Measurements from ENCODE around the gene SLC37A1.
"Not testable (repeated sequence)": the region's sequence is repeated elsewhere in the genome, so short reads cannot be mapped to it uniquely, and the experiment has no call there.

Gene SLC37A1

DNA sequence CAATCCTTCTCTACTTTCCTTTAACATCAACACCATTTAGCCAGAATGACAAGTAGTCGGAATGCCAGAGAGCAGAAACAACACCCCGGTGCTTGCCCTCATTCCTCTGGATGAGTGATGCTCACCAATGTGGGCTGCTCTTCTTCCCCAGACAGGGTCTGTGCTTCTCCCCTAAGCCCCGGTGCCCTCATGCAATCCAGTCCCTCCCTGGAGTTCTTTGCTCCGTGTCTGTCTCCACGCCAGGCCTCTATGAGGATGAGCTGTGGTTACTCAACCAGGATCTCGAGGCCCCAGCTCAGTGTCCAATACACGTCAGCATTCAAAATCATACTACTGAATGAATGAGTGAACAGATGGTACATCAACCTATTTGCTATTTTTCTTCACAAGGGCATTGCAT is 110.0 kb downstream of the SLC37A1 start:
- DNase-seq = no peak

DNA sequence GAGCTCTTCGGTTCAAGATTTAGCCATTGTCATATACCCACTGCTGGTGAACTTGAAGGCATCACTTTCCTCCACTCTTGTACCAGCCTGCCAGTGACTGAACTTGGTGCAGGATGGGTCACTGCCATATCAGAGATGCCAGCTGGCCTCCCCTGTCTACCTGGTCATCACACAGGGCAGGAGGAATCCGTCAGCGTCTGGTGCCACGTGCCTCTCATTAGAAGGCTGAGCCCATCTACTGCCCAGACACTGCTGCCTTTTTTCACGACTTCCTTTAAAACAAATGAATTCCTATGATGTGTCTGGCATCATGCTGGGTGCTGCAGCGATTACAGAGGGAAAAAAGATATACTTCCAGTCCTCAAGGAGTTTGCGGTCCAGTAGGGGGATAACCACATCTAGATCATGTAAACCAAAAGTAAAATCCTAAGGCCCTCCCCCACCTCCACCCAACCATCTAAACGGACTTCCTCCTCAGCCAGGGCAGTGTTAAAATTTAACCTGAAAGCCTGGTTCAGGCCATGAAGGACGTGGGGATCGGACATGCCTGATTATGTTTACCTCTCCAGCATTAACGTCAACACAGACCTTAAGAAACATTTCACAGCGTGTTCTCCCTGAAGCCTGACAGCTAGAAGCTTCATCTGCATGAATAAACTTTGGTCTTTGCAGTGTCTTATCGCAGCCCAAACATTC is 110.6 kb downstream of the SLC37A1 start:
- DNase-seq = no peak

DNA sequence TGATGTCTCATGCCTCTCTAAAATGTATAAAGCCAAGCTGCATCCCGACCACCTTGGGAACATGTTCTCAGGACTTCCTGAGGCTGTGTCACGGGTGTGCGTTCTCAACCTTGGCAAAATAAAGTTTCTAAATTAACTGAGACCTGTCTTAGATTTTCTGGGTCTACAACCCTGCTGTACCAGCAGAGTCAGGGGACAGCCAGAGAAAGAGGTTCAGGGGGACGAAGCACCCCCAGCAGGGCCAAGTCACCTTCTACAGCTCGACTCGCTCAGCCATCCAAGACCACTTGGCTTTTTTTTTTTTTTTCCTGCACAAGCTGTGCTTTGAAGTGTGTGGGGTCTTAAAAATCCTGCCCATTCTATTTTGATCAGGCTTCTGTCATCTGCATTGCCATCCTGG is 111.3 kb downstream of the SLC37A1 start:
- DNase-seq = no peak

DNA sequence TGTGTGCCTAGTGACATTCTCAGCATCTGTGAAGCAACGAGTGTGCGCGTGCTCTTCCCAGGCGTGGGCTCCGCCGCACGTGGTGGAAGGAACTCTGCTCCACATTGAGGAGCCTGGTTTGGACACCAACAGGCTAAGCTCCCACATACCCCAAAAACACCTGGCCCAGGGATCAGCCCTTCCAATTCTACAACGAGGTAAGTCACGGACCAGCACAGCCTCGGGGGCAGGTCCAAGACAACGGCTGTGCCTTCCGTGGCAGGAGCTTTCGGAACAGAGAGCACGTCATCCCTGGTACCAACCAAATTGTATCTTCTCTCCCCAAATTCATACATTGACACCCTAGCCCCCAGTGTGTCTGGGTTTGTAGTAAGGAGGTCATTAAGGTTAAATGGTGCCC is 112.5 kb downstream of the SLC37A1 start:
- no peak for DNase-seq

DNA sequence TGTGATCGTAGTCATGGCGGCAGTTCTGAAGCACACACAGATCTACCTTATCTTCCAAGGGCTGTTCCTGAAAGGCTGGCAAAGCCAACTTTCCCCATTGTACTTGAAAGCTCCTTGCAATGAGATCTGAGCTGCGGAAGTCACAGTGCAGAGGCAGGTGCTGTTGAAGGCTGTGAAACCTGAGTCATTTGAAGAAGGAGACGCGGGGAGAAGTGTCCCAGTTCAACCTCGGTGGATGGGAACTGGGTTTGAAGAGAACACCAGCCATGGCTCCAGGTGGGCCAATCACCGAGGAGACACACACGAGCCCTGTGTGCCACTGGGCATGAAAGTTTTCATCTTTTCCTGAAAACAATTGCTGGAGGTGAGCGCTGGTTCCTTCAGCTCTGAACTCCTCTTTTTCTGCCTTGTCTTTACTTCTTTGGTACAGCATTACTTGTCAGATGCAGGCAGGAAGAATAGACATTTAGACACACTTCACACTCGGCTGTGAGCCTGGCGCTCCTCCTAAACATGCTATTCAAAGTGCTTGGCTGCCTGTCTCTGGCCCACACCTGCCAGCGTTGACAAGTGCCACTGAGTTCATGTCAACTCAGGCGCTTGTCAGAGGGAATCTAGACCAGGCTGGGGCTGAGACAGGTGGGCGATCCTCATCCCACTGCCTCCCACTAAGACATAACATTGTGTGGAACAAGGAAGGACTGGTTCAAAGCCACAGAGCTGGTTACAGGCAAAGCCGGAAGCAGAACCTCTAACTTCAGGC is 114.1 kb downstream of the SLC37A1 start:
- no peak for DNase-seq

DNA sequence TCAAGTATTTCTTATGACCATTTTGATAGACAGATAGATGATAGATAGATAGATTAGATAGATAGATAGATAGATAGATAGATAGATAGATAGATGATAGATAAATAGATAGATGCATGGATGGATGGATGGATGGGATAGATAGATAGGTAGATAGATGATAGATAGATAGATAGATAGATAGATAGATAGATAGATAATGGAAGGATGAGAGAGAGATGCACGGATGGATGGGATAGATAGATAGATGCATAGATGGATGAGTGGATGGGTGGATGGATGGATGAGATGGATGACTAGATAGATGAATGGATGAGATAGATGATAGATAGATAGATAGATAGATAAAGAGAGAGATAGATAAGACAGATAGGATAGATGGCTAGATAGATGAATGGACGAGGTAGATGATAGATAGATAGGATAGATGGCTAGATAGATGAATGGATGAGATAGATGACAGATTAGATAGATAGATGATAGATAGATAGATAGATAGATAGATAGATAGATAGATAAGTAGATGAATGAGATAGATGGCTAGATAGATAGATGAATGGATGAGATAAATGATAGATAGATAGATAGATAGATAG is 114.9 kb downstream of the SLC37A1 start:
- DNase-seq = not testable (repeated sequence)

DNA sequence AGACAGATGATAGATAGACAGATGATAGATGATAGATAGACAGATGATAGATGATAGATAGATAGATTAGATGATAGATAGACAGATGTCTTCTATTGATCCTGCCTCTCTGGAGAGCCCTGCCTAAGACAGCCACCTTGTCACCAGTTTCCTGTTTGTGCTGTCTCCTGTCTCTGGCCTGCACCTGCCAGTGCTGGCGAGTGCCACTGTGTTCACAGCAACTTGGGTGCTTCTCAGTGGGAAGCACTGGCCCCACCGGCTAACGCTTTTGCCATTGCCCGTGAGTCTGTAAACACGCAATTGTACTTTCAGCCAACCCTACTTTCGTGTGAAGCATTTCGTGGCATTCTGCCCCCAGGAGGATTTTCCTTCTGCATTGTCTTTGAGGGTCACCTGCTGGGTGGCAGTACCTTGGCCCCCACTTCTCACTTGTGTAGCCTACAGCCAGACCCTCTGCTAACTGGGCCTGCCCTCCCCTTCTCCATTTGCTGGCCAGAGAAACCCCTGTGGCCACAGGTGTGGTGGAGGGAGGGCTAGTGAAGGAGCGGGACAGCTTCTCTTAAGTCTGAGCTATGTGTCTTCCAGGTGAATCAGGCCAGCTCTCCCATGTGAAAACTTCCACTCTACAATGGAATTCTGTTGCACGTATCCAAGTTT is 116.4 kb downstream of the SLC37A1 start:
- DNase-seq = no peak

DNA sequence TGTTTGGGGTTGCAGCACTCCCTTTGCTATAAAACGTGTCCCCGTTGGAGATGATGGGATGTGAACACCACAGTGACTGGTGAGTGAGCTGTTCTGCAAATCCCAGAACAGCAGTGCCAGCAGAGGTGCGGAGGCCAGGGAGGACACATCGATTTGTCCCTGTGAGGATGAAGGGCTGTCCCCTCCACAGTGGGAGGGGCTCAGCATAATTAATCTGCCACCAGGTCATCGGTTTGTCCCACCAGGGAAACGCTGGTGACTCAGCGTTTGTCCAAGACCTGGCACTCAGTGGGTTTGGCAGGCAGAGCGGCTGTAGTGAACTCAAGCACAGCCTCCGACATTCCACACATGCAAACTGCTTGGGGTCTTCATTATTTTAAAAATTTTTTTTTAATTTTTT is 117.0 kb downstream of the SLC37A1 start:
- DNase-seq = no peak
